ENCODE measurements around the gene KDM4B. TPM values are rescaled to one million over a fixed set of nuclear protein-coding genes. Genes with fewer than 3 reads are reported as not detected.

Gene KDM4B
- total RNA-seq, 1 donor, result 22.1 TPM

DNA sequence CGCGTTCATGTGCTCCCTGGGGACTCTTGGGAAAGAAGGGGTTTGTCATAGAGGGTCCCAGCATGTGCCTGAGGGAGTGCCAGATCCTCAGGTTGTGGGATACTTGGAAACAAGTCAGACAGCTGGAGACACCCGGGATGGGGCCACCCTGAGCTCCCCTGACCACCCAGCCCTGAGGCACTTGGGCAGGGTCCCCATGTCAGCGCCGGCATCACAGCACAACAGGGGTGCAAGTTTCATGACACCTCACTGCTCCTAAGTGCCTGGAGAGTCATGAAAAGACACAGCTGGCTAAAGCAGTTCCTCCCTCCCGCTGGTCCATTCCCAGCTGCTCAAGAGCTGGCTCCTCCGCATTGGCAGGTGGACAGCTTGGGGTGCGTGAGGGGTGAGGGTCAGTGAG, 102.7 kb downstream of the KDM4B start:
- Histone ChIP-seq H3K36me3 (ENCODE audit: insufficient read depth, low read length) (peaks cover 5% of the 10 kb centered on the region), H2AFZ (ENCODE audit: low read length) (no peak overlapping the region), H3K27ac (ENCODE audit: low read depth, low read length) (no peak overlapping the region), H3K4me1 (ENCODE audit: insufficient read depth, low read length) (no peaks in the 10 kb centered on the region), H4K20me1 (ENCODE audit: insufficient read depth, low read length) (peaks cover 16% of the 10 kb centered on the region), H3K4me3 (ENCODE audit: insufficient read depth, low read length) (no peak overlapping the region), H3K27me3 (ENCODE audit: insufficient read depth, low read length) (no peaks in the 10 kb centered on the region), H3K4me2 (ENCODE audit: insufficient read depth, low read length) (no peak overlapping the region), H3K79me2 (ENCODE audit: insufficient read depth, low read length) (no peaks in the 10 kb centered on the region), H3K9me3 (ENCODE audit: low read depth, low read length) (no peaks in the 10 kb centered on the region)
- TF ChIP-seq, protein P1, sequence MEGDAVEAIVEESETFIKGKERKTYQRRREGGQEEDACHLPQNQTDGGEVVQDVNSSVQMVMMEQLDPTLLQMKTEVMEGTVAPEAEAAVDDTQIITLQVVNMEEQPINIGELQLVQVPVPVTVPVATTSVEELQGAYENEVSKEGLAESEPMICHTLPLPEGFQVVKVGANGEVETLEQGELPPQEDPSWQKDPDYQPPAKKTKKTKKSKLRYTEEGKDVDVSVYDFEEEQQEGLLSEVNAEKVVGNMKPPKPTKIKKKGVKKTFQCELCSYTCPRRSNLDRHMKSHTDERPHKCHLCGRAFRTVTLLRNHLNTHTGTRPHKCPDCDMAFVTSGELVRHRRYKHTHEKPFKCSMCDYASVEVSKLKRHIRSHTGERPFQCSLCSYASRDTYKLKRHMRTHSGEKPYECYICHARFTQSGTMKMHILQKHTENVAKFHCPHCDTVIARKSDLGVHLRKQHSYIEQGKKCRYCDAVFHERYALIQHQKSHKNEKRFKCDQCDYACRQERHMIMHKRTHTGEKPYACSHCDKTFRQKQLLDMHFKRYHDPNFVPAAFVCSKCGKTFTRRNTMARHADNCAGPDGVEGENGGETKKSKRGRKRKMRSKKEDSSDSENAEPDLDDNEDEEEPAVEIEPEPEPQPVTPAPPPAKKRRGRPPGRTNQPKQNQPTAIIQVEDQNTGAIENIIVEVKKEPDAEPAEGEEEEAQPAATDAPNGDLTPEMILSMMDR (IDR thresholded peaks at IDR 0.05; ENCODE audit: extremely low read depth, low read depth, low read length), result no peak
- no peak for DNase-seq (ENCODE audit: insufficient read length, low spot score, missing footprints)

DNA sequence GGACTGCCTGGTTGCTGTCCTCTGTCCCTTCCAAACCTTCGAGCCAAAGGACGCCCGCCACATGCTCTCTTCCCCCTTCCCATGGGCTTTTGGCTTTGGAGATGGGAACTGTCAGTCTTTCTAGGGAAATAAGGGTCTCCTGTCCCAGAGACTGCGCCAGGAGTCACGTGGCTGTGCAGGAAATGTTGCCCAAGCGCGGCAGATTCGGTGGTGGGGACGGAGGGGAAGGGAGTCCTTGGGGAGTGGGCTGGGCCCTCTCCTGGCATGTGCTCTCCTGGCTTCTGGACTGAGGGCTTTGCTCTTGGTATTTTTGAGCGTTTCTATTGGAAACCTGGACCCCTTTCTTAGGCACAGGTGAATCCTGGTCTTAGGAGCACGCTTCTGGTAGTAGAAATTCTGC, 103.2 kb downstream of the KDM4B start:
- peaks cover 20% of the 10 kb centered on the region for H4K20me1 ChIP-seq (ENCODE audit: insufficient read depth, low read length)
- H3K4me3 ChIP-seq (ENCODE audit: insufficient read depth, low read length), result no peak overlapping the region
- no peak overlapping the region for H2AFZ ChIP-seq (ENCODE audit: low read length)
- no peaks in the 10 kb centered on the region for H3K79me2 ChIP-seq (ENCODE audit: insufficient read depth, low read length)
- no peak overlapping the region for H3K4me2 ChIP-seq (ENCODE audit: insufficient read depth, low read length)
- no peak overlapping the region for H3K27ac ChIP-seq (ENCODE audit: low read depth, low read length)
- H3K9me3 ChIP-seq (ENCODE audit: low read depth, low read length), result no peaks in the 10 kb centered on the region
- TF ChIP-seq, protein P1 (IDR thresholded peaks at IDR 0.05; ENCODE audit: extremely low read depth, low read depth, low read length), result no peak
- peaks cover 5% of the 10 kb centered on the region for H3K36me3 ChIP-seq (ENCODE audit: insufficient read depth, low read length)
- no peaks in the 10 kb centered on the region for H3K27me3 ChIP-seq (ENCODE audit: insufficient read depth, low read length)
- DNase-seq (ENCODE audit: insufficient read length, low spot score, missing footprints), result no peak
- no peaks in the 10 kb centered on the region for H3K4me1 ChIP-seq (ENCODE audit: insufficient read depth, low read length)

DNA sequence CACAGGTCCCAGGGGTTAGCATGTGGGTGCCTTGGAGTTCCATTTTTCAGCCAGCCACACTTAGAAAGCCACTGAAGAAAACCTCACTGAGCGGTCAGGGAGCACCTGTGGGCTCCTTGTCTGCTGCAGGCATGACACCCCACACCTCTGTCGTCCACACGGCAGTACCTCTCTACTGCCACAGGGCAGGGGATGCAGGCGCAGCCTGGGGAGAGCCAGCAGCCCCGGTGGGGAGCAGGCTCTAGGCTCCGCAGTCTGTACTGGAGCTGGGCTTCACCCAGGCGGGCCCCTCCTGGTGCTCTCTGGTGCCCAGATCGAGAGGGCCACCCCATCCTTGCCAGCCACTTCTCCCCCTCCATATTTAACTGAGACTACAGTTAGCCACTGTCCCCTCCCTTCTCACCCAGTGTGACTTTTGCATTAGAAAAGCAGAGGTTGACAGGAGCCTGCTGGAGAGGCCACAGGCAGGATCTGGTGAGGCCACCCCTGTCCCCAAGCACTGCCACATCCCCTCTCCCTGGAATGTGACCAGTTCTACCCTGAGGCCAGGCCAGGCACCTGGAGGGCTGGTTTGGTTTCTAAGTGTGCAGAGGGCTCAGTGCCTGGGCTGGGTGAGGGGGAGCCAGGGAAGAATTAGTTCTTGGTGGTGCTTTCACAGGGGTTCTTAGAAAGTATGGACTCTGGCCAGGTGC, 104.4 kb downstream of the KDM4B start:
- Histone ChIP-seq H3K27me3 (ENCODE audit: insufficient read depth, low read length) (no peaks in the 10 kb centered on the region), H3K36me3 (ENCODE audit: insufficient read depth, low read length) (peaks cover 5% of the 10 kb centered on the region), H4K20me1 (ENCODE audit: insufficient read depth, low read length) (peaks cover 20% of the 10 kb centered on the region), H3K27ac (ENCODE audit: low read depth, low read length) (no peak overlapping the region), H3K9me3 (ENCODE audit: low read depth, low read length) (no peaks in the 10 kb centered on the region), H3K4me1 (ENCODE audit: insufficient read depth, low read length) (no peaks in the 10 kb centered on the region), H3K4me2 (ENCODE audit: insufficient read depth, low read length) (no peak overlapping the region), H3K4me3 (ENCODE audit: insufficient read depth, low read length) (no peak overlapping the region), H3K79me2 (ENCODE audit: insufficient read depth, low read length) (no peaks in the 10 kb centered on the region), H2AFZ (ENCODE audit: low read length) (no peak overlapping the region)
- DNase-seq (ENCODE audit: insufficient read length, low spot score, missing footprints), result no peak
- TF ChIP-seq, protein P1 (IDR thresholded peaks at IDR 0.05; ENCODE audit: extremely low read depth, low read depth, low read length), result no peak

DNA sequence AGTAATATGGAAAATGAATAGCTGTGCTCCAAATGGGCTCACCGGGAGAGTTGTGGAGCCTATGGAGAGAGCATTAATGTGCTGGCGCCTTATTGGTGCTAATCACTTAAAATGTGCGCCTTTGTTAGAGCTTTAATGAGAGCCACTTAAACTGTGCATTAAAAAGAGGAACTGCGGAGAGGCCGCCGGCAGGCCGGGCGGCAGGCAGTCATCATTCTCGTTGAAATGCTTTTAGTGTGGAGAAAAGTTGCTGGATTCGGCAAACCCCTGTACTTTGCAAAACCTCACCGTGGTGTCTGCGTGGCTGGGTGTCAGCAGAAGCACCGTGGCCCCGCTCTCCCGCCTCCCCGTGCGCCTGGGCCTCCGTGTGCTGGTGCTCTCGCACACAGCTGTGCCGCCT, 105.5 kb downstream of the KDM4B start:
- Histone ChIP-seq H3K36me3 (ENCODE audit: insufficient read depth, low read length) (peaks cover 13% of the 10 kb centered on the region), H4K20me1 (ENCODE audit: insufficient read depth, low read length) (peaks cover 17% of the 10 kb centered on the region), H3K4me3 (ENCODE audit: insufficient read depth, low read length) (no peak overlapping the region), H3K27ac (ENCODE audit: low read depth, low read length) (no peak overlapping the region), H3K4me2 (ENCODE audit: insufficient read depth, low read length) (no peak overlapping the region), H2AFZ (ENCODE audit: low read length) (no peak overlapping the region), H3K4me1 (ENCODE audit: insufficient read depth, low read length) (no peaks in the 10 kb centered on the region), H3K27me3 (ENCODE audit: insufficient read depth, low read length) (no peaks in the 10 kb centered on the region), H3K9me3 (ENCODE audit: low read depth, low read length) (no peaks in the 10 kb centered on the region), H3K79me2 (ENCODE audit: insufficient read depth, low read length) (no peaks in the 10 kb centered on the region)
- TF ChIP-seq, protein P1 (IDR thresholded peaks at IDR 0.05; ENCODE audit: extremely low read depth, low read depth, low read length), result no peak
- no peak for DNase-seq (ENCODE audit: insufficient read length, low spot score, missing footprints)
